IPS-20b (cell line): Measurements from ENCODE around the gene CHCT1.

Source experiments
- H3K27ac ChIP-seq: one replicate; pipeline ENCODE4 v1.5.1; 2013; ENCODE audit warnings: low read length
- H3K27me3 ChIP-seq: 2 replicates; pipeline ENCODE4 v1.6.1; 2013; ENCODE audit warnings: mild to moderate bottlenecking, low read length, inconsistent platforms; ENCODE audit not compliant: insufficient read depth
- H3K36me3 ChIP-seq: 2 replicates; pipeline ENCODE4 v1.6.1; 2013; ENCODE audit warnings: low read depth, mild to moderate bottlenecking, inconsistent platforms, low read length, moderate library complexity; ENCODE audit not compliant: insufficient read depth
- H3K4me1 ChIP-seq: 2 replicates; pipeline ENCODE4 v1.6.1; 2013; ENCODE audit warnings: mild to moderate bottlenecking, control low read depth, inconsistent platforms, low read length, moderate library complexity; ENCODE audit not compliant: insufficient read depth
- H3K4me3 ChIP-seq: 2 replicates; pipeline ENCODE4 v1.5.1; 2013; ENCODE audit warnings: mild to moderate bottlenecking, low read length, inconsistent platforms
- H3K9ac ChIP-seq: 2 replicates; pipeline ENCODE4 v1.6.1; 2013; ENCODE audit warnings: low read depth, mild to moderate bottlenecking, inconsistent platforms, low read length, moderate library complexity
- H3K9me3 ChIP-seq: 2 replicates; pipeline ENCODE4 v1.6.1; 2013; ENCODE audit warnings: mild to moderate bottlenecking, low read depth, low read length, inconsistent platforms; ENCODE audit not compliant: insufficient read depth

CHCT1 gene

GRCh38 chr17:60451965-60452364, 29.7 kb downstream of the CHCT1 start:
- H3K27ac ChIP-seq, result no peak overlapping the region
- no peaks in the 10 kb centered on the region for H3K4me1 ChIP-seq
- peaks cover 70% of the 10 kb centered on the region for H3K36me3 ChIP-seq
- H3K9ac ChIP-seq, result no peak overlapping the region
- H3K27me3 ChIP-seq, result no peaks in the 10 kb centered on the region
- H3K9me3 ChIP-seq, result no peaks in the 10 kb centered on the region
- no peak overlapping the region for H3K4me3 ChIP-seq

GRCh38 chr17:60455378-60455777, 33.1 kb downstream of the CHCT1 start:
- H3K9me3 ChIP-seq, result no peaks in the 10 kb centered on the region
- H3K36me3 ChIP-seq, result peaks cover 75% of the 10 kb centered on the region
- H3K4me3 ChIP-seq, result no peak overlapping the region

GRCh38 chr17:60457148-60457547, 34.9 kb downstream of the CHCT1 start:
- H3K36me3 ChIP-seq, result peaks cover 79% of the 10 kb centered on the region
- H3K9me3 ChIP-seq, result no peaks in the 10 kb centered on the region
- no peaks in the 10 kb centered on the region for H3K4me1 ChIP-seq
- H3K4me3 ChIP-seq, result no peak overlapping the region
- H3K9ac ChIP-seq, result no peak overlapping the region
- no peaks in the 10 kb centered on the region for H3K27me3 ChIP-seq
- no peak overlapping the region for H3K27ac ChIP-seq

More at GRCh38 chr17:60455378-60455777, 33.1 kb downstream of the CHCT1 start:
- no peak overlapping the region for H3K27ac ChIP-seq
- H3K27me3 ChIP-seq, result no peaks in the 10 kb centered on the region
- no peaks in the 10 kb centered on the region for H3K4me1 ChIP-seq
- no peak overlapping the region for H3K9ac ChIP-seq

GRCh38 chr17:60461584-60461983, 39.3 kb downstream of the CHCT1 start:
- H3K9me3 ChIP-seq, result no peaks in the 10 kb centered on the region
- H3K4me1 ChIP-seq, result no peaks in the 10 kb centered on the region
- H3K36me3 ChIP-seq, result peaks cover 84% of the 10 kb centered on the region
- no peaks in the 10 kb centered on the region for H3K27me3 ChIP-seq
- no peak overlapping the region for H3K4me3 ChIP-seq
- H3K9ac ChIP-seq, result no peak overlapping the region
- H3K27ac ChIP-seq, result no peak overlapping the region

GRCh38 chr17:60463157-60463835, 41.0 kb downstream of the CHCT1 start:
- Histone ChIP-seq H3K27me3 (no peaks in the 10 kb centered on the region), H3K9me3 (no peaks in the 10 kb centered on the region), H3K9ac (no peak overlapping the region), H3K27ac (no peak overlapping the region), H3K4me3 (no peak overlapping the region), H3K4me1 (no peaks in the 10 kb centered on the region), H3K36me3 (peaks cover 68% of the 10 kb centered on the region)

- no peak overlapping the region for H3K9ac ChIP-seq
- no peak overlapping the region for H3K4me3 ChIP-seq
- no peaks in the 10 kb centered on the region for H3K9me3 ChIP-seq
- no peak overlapping the region for H3K27ac ChIP-seq
- no peaks in the 10 kb centered on the region for H3K4me1 ChIP-seq
- no peaks in the 10 kb centered on the region for H3K27me3 ChIP-seq
- H3K36me3 ChIP-seq, result peaks cover 61% of the 10 kb centered on the region
These were observed 42.1 kb downstream of the CHCT1 start for GRCh38 chr17:60464343-60464742.

GRCh38 chr17:60468371-60468770, 46.1 kb downstream of the CHCT1 start:
- no peak overlapping the region for H3K4me3 ChIP-seq
- no peak overlapping the region for H3K9ac ChIP-seq
- H3K36me3 ChIP-seq, result peaks cover 39% of the 10 kb centered on the region
- H3K27ac ChIP-seq, result no peak overlapping the region
- no peaks in the 10 kb centered on the region for H3K9me3 ChIP-seq
- no peaks in the 10 kb centered on the region for H3K4me1 ChIP-seq
- no peaks in the 10 kb centered on the region for H3K27me3 ChIP-seq

GRCh38 chr17:60471451-60471850, 49.2 kb downstream of the CHCT1 start:
- Histone ChIP-seq H3K27ac (no peak overlapping the region), H3K9me3 (no peaks in the 10 kb centered on the region), H3K4me1 (no peaks in the 10 kb centered on the region), H3K36me3 (peaks cover 14% of the 10 kb centered on the region), H3K9ac (no peak overlapping the region), H3K27me3 (no peaks in the 10 kb centered on the region), H3K4me3 (no peak overlapping the region)

- H3K27me3 ChIP-seq, result no peaks in the 10 kb centered on the region
- no peak overlapping the region for H3K4me3 ChIP-seq
- no peak overlapping the region for H3K9ac ChIP-seq
- H3K9me3 ChIP-seq, result no peaks in the 10 kb centered on the region
- peaks cover 20% of the 10 kb centered on the region for H3K36me3 ChIP-seq
- no peaks in the 10 kb centered on the region for H3K4me1 ChIP-seq
- no peak overlapping the region for H3K27ac ChIP-seq
These were observed 50.2 kb downstream of the CHCT1 start for GRCh38 chr17:60472449-60472848.

- H3K9ac ChIP-seq, result no peak overlapping the region
- H3K27ac ChIP-seq, result no peak overlapping the region
- no peak overlapping the region for H3K4me3 ChIP-seq
- no peaks in the 10 kb centered on the region for H3K9me3 ChIP-seq
- peaks cover 27% of the 10 kb centered on the region for H3K36me3 ChIP-seq
- H3K4me1 ChIP-seq, result no peaks in the 10 kb centered on the region
- H3K27me3 ChIP-seq, result no peaks in the 10 kb centered on the region
These were observed 51.5 kb downstream of the CHCT1 start for GRCh38 chr17:60473788-60474187.
